Neural cell (in vitro differentiated cells): ENCODE measurements around the gene ZBTB25. TPM values are rescaled to one million over a fixed set of nuclear protein-coding genes. Genes with fewer than 3 reads are reported as not detected.

Experiments used
- H2AFZ ChIP-seq: fragments of 200-600, 300-800 bp; sonication (generic), shearing (Covaris generic); 2 replicates; pipeline ENCODE4 v1.6.0; 2014; ENCODE audit warnings: low read depth, mild to moderate bottlenecking, antibody characterized with exemption, low read length, moderate library complexity
- H3F3A ChIP-seq: fragments of 200-600 bp; shearing (Covaris generic); 2 replicates; pipeline ENCODE4 v1.6.1; 2016; ENCODE audit warnings: mild to moderate bottlenecking, moderate library complexity, mixed read lengths, antibody characterized with exemption, low read length; ENCODE audit not compliant: insufficient read depth, poor library complexity, severe bottlenecking
- H3K27ac ChIP-seq: fragments of 200-600, 300-800 bp; sonication (generic), shearing (Covaris generic); 2 replicates; pipeline ENCODE4 v1.5.1; 2014; ENCODE audit warnings: mild to moderate bottlenecking, low read length, moderate library complexity
- H3K27me3 ChIP-seq: fragments of 300-800, 200-600 bp; sonication (generic), shearing (Covaris generic); 2 replicates; pipeline ENCODE4 v1.6.0; 2014; ENCODE audit warnings: mild to moderate bottlenecking, low read depth, low read length, moderate library complexity; ENCODE audit not compliant: insufficient read depth
- H3K36me3 ChIP-seq: fragments of 300-800, 200-600 bp; sonication (generic), shearing (Covaris generic); 2 replicates; pipeline ENCODE4 v1.5.1; 2014; ENCODE audit warnings: mild to moderate bottlenecking, antibody characterized with exemption, low read length, moderate library complexity; ENCODE audit not compliant: insufficient read depth
- H3K4me2 ChIP-seq: fragments of 300-800, 200-600 bp; sonication (generic), shearing (Covaris generic); 2 replicates; pipeline ENCODE4 v1.6.0; 2014; ENCODE audit warnings: mild to moderate bottlenecking, low read length
- H3K4me3 ChIP-seq: fragments of 300-800, 200-600 bp; sonication (generic), shearing (Covaris generic); 2 replicates; pipeline ENCODE4 v1.5.1; 2014; ENCODE audit warnings: mild to moderate bottlenecking, low read length, moderate library complexity
- H3K79me2 ChIP-seq: fragments of 200-600 bp; shearing (Covaris generic); replicated peaks from 2 replicates; pipeline ENCODE4 v1.6.0; 2014; ENCODE audit warnings: mild to moderate bottlenecking, low read length, moderate library complexity; ENCODE audit not compliant: insufficient read depth
- H3K9ac ChIP-seq: fragments of 300-800, 200-600 bp; sonication (generic), shearing (Covaris generic); 2 replicates; pipeline ENCODE4 v1.6.1; 2016; ENCODE audit warnings: mild to moderate bottlenecking, low read length, mixed read lengths
- H3K9me2 ChIP-seq: fragments of 200-600 bp; shearing (Covaris generic); 2 replicates; pipeline ENCODE4 v1.6.1; 2016; ENCODE audit warnings: mild to moderate bottlenecking, low read length, mixed read lengths; ENCODE audit not compliant: insufficient read depth
- H3K9me3 ChIP-seq: fragments of 200-600, 300-800 bp; sonication (generic), shearing (Covaris generic); 2 replicates; pipeline ENCODE4 v1.6.1; 2016; ENCODE audit warnings: mild to moderate bottlenecking, mixed run types, low read length, moderate library complexity, mixed read lengths
- H4K20me1 ChIP-seq: fragments of 200-600 bp; shearing (Covaris generic); 2 replicates; pipeline ENCODE4 v1.6.1; 2016; ENCODE audit warnings: mild to moderate bottlenecking, mixed run types; ENCODE audit not compliant: insufficient read depth
- CTCF ChIP-seq: fragments of 450-650 bp; IDR thresholded peaks from 2 replicates; pipeline ENCODE4 v1.5.1; 2014; ENCODE audit warnings: antibody characterized with exemption, mild to moderate bottlenecking, moderate library complexity; ENCODE audit not compliant: poor library complexity, severe bottlenecking
- EP300 ChIP-seq: fragments of 450-650 bp; conservative IDR thresholded peaks from 2 replicates; pipeline ENCODE4 v1.6.1; 2014; ENCODE audit warnings: antibody characterized with exemption, mild to moderate bottlenecking, moderate library complexity; ENCODE audit not compliant: poor library complexity, severe bottlenecking
- EZH2 ChIP-seq: fragments of 200-600, 300-800 bp; shearing (Covaris generic), sonication (generic); IDR thresholded peaks from 2 replicates; pipeline ENCODE4 v1.6.1; 2014; ENCODE audit warnings: antibody characterized with exemption, low read length, borderline replicate concordance, mild to moderate bottlenecking; ENCODE audit not compliant: insufficient read depth, poor library complexity, severe bottlenecking
- MXI1 ChIP-seq: fragments of 450-650 bp; conservative IDR thresholded peaks from 2 replicates; pipeline ENCODE4 v1.6.1; 2014; ENCODE audit warnings: antibody characterized with exemption, mild to moderate bottlenecking; ENCODE audit not compliant: poor library complexity, severe bottlenecking
- POLR2AphosphoS5 ChIP-seq: IDR thresholded peaks from 2 replicates; pipeline ENCODE4 v1.6.1; 2012
- RAD21 ChIP-seq: fragments of 450-650 bp; conservative IDR thresholded peaks from 2 replicates; pipeline ENCODE4 v1.6.1; 2014; ENCODE audit warnings: antibody characterized with exemption, mild to moderate bottlenecking, moderate library complexity
- REST ChIP-seq: IDR thresholded peaks from 2 replicates; pipeline ENCODE4 v1.6.1; 2012; ENCODE audit warnings: borderline replicate concordance
- SMC3 ChIP-seq: fragments of 450-650 bp; conservative IDR thresholded peaks from 2 replicates; pipeline ENCODE4 v1.6.1; 2014; ENCODE audit warnings: antibody characterized with exemption, mild to moderate bottlenecking, moderate library complexity; ENCODE audit not compliant: poor library complexity
- TAF1 ChIP-seq: IDR thresholded peaks from 2 replicates; pipeline ENCODE4 v1.6.1; 2012; ENCODE audit warnings: low read depth
- polyA plus RNA-seq: library from polyadenylated mRNA; depleted of rRNA; stranded (reverse); fragments of >200 nt; gene quantifications from 2 replicates; pipeline ENCODE4 v1.2.3, GENCODE V29; 2014

Gene ZBTB25
- polyA plus RNA-seq, 1 donor from 2014 or later = 5.3 TPM

- Histone ChIP-seq H3K9me2 (no peaks in the 10 kb centered on the region), H4K20me1 (no peaks in the 10 kb centered on the region), H3K27ac (no peak overlapping the region), H3F3A (no peaks in the 10 kb centered on the region), H3K27me3 (no peaks in the 10 kb centered on the region), H3K79me2 (peaks cover 31% of the 10 kb centered on the region), H2AFZ (no peak overlapping the region), H3K9me3 (no peaks in the 10 kb centered on the region), H3K4me2 (no peak overlapping the region), H3K9ac (no peak overlapping the region), H3K36me3 (no peaks in the 10 kb centered on the region), H3K4me3 (no peak overlapping the region)
- TF ChIP-seq MXI1 = no peak
- no peak for TF ChIP-seq RAD21
- no peak for TF ChIP-seq POLR2AphosphoS5
- TF ChIP-seq CTCF = no peak
- TF ChIP-seq SMC3 = no peak
Observed at GRCh38 chr14:64516969-64517368, 13.3 kb upstream of the ZBTB25 start.

DNA sequence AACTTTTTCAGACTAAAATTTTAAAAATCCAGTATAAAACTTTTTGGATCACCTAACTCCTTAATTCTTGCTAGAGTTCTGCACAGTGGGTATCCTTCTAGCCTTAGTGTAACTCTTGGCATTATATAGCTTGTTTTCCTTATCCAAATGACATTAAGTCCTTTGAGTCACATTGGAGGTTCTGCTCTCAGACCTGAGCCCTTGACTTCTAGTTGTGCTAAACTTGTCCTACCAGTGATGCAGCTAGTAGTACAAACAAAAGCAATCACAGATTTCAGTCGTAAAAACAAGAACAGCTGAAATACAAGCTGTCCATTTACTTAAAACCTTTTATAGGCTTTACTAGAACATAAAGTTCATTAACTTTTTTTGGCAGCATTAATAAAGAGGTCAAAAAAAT, 11.4 kb upstream of the ZBTB25 start:
- Histone ChIP-seq H3K9me3 (no peaks in the 10 kb centered on the region), H3K4me2 (no peak overlapping the region)

More for the DNA sequence above, 11.4 kb upstream of the ZBTB25 start:
- Histone ChIP-seq H3K27me3 (no peaks in the 10 kb centered on the region), H4K20me1 (no peaks in the 10 kb centered on the region), H3K36me3 (no peaks in the 10 kb centered on the region), H3K27ac (no peak overlapping the region), H3F3A (no peaks in the 10 kb centered on the region), H3K9me2 (no peaks in the 10 kb centered on the region), H2AFZ (no peak overlapping the region), H3K9ac (no peak overlapping the region), H3K4me3 (no peak overlapping the region), H3K79me2 (peaks cover 48% of the 10 kb centered on the region)
- TF ChIP-seq RAD21 = no peak
- no peak for TF ChIP-seq EP300
- TF ChIP-seq SMC3 = no peak
- no peak for TF ChIP-seq CTCF
- TF ChIP-seq REST = no peak
- no peak for TF ChIP-seq TAF1
- TF ChIP-seq POLR2AphosphoS5 = no peak
- no peak for TF ChIP-seq MXI1
- TF ChIP-seq EZH2 = no peak
